ENCODE results near the gene FMC1.
"Not testable (repeated sequence)": the region's sequence is repeated elsewhere in the genome, so short reads cannot be mapped to it uniquely, and the experiment has no call there.

FMC1 gene, protein sequence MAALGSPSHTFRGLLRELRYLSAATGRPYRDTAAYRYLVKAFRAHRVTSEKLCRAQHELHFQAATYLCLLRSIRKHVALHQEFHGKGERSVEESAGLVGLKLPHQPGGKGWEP

GRCh38 chr7:139341058-139341775 is at the start of gene FMC1:
FMC1 (plus strand) TSS chr7:139341337; CDS start chr7:139341385, 48 bp downstream.
- DNase-seq (ENCODE audit: low read depth, low spot score) = peak; percentile 85

- DNase-seq (ENCODE audit: low read depth, low spot score) = no peak
These were observed 48.3 kb upstream of the FMC1 start for GRCh38 chr7:139292821-139293220.

- no peak for DNase-seq (ENCODE audit: low read depth, low spot score)
These were observed 47.6 kb upstream of the FMC1 start for GRCh38 chr7:139293534-139293933.

DNA sequence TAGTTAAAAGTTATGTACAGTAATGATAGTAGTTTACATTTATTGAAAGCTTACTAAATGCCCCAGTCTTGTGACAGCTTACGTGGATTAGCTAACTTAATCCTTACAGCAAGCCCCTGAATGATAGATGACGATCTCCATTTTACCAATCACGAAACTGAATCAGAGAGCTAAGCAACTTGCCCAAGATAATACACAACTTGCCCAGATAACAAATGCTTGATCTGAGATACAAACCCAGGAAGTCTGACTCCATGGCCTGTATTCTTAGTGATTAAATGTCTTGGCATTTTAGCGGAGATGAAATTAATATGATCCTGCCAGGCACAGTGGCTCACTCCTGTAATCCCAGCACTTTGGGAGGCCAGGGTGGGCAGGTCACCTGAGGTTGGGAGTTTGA is 46.9 kb upstream of the FMC1 start:
- no peak for DNase-seq (ENCODE audit: low read depth, low spot score)

GRCh38 chr7:139294951-139295575 is 46.1 kb upstream of the FMC1 start:
- DNase-seq (ENCODE audit: low read depth, low spot score) = no peak

- DNase-seq (ENCODE audit: low read depth, low spot score) = no peak
These were observed 43.3 kb upstream of the FMC1 start for GRCh38 chr7:139297795-139298194.

- no peak for DNase-seq (ENCODE audit: low read depth, low spot score)
These were observed 41.8 kb upstream of the FMC1 start for GRCh38 chr7:139299296-139299695.

- DNase-seq (ENCODE audit: low read depth, low spot score) = no peak
These were observed 40.7 kb upstream of the FMC1 start for GRCh38 chr7:139300390-139300789.

DNA sequence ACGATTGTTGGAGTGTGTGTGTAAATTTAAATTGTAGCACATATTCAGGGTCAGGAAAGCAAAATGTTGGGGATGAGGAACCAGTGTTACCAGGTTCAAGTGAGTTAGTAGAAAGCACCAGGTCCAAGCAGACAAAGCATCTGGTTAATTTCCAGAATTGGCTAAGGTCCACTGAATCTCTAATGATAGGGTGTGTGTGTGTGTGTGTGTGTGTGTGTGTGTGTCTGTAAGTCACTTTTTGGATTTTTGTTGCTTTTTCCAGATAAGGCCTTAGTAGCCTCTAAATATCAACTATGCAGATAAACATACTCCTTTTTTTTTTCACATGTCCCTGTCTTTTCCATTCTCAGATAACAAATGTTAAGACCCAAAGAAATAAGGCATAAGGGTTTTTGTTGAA is 36.6 kb upstream of the FMC1 start:
- no peak for DNase-seq (ENCODE audit: low read depth, low spot score)

- DNase-seq (ENCODE audit: low read depth, low spot score) = no peak
These were observed 23.1 kb upstream of the FMC1 start for GRCh38 chr7:139317939-139318505.

DNA sequence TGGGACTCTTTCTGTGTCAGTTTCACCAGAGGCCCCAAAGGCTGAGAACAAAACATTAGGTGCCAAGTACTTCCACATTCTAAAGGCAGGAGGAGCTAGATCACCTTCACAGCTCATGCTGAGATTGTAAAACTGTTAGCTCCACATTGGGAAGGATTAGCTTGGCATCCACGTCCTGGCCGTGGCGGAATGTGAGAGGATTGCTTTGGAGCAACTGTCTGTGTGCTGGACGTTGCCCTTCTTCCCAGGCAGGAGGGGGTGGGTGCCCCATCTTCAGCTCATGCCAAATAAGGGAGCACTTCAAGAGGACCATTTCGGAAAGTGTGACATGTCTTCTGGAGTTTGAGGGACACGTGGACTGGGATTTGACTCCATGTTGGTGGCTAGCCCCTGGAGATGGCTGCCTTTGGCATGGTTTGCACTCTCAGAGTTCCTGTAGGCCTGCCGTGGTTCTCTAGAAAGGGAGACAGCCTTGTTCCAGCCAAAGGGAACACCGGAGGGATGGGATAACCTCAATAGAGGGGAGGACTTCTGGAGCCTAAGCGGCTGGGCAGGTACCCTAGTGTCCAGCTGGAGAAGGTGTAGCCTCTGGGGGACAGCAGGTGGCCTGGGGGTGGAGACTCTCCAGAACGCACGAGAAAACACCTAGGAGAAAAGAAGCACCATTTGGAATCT is 19.9 kb upstream of the FMC1 start:
- no peak for DNase-seq (ENCODE audit: low read depth, low spot score)

- DNase-seq (ENCODE audit: low read depth, low spot score) = not testable (repeated sequence)
These were observed 16.4 kb upstream of the FMC1 start for GRCh38 chr7:139324709-139325108.

GRCh38 chr7:139328375-139328774 is 12.8 kb upstream of the FMC1 start:
- no peak for DNase-seq (ENCODE audit: low read depth, low spot score)

GRCh38 chr7:139329119-139329518 is 12.0 kb upstream of the FMC1 start:
- DNase-seq (ENCODE audit: low read depth, low spot score) = no peak

GRCh38 chr7:139330333-139331030 is 10.7 kb upstream of the FMC1 start:
- DNase-seq (ENCODE audit: low read depth, low spot score) = no peak

DNA sequence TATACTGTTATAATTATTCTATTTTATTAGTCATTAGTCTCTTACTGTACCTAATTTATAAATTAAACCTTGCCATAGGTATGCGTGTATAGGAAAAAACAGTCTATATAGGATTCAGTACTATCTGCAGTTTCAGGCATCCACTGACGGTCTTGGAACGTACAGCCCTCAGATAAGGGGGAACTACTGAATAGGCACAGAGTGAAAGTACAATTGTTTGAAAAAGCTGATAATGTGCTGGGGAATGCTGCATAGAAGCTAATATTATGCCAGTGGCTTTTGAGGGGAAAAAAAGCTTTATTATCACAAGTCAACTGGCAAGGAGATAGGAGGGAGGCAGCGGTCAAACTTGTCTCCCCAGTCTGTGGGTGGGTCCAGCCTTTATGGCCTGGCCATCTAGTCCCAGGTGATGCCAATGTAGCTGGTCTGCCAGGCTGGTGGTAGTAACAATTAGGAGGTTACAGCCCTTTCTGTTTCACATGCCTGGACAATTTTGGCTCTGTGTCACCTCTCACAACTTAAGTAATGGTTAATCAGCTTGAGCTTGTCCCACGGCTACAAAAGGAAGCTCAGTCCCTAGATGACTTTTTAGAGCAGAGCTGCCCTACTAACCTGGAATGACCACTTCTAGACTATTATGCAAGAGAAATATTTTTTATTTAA is 8.3 kb upstream of the FMC1 start:
- DNase-seq (ENCODE audit: low read depth, low spot score) = no peak

- not testable (repeated sequence) for DNase-seq (ENCODE audit: low read depth, low spot score)
These were observed 7.7 kb upstream of the FMC1 start for GRCh38 chr7:139333443-139333842.

- no peak for DNase-seq (ENCODE audit: low read depth, low spot score)
These were observed 6.6 kb upstream of the FMC1 start for GRCh38 chr7:139334399-139335150.

GRCh38 chr7:139339025-139339424 is 2.1 kb upstream of the FMC1 start:
- no peak for DNase-seq (ENCODE audit: low read depth, low spot score)

- no peak for DNase-seq (ENCODE audit: low read depth, low spot score)
These were observed 1.5 kb upstream of the FMC1 start for GRCh38 chr7:139339698-139340036.

Measured in brain pericyte (primary cell).